ENCODE data around the gene RPLP1. TPM values are rescaled to one million over a fixed set of nuclear protein-coding genes. Genes with fewer than 3 reads are reported as not detected.

Gene RPLP1
- polyA plus RNA-seq, 1 of the 3 experiments (the other 2 are of a cell fraction): 1,792 TPM

DNA sequence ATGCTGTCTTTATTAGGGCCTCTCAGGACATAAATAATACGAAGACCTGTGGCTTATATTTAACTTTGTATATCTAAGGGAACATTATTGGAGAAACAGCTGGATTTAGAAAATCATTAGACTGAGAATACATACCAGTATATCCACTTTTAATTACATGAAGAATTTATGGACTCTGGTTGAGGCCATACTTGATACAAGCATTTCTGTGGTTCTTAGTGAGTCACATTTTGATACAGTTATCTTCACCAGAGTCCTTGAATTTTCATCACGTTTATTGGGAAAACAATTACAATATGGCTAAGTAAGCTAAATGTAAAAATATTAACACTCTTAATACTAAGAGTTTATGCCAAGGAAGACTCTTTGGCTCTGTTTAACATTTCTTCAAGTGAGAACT lies 28.6 kb upstream of the RPLP1 start (continued):
- TF ChIP-seq EZH2phosphoT487 (IDR thresholded peaks at IDR 0.05; ENCODE audit: borderline replicate concordance, low read depth) (no peak), TEAD4 (IDR thresholded peaks at IDR 0.05; ENCODE audit: borderline replicate concordance, insufficient read depth) (no peak), CHD2 (IDR thresholded peaks at IDR 0.05; ENCODE audit: low read length, partially characterized antibody) (no peak), RXRA (IDR thresholded peaks at IDR 0.05; ENCODE audit: borderline replicate concordance, low read depth) (no peak), TCF12 (IDR thresholded peaks at IDR 0.05) (no peak), SMC3 (IDR thresholded peaks at IDR 0.05; ENCODE audit: low read depth, low read length) (no peak), RCOR1 (IDR thresholded peaks at IDR 0.05; ENCODE audit: low read length) (no peak)
- TF ChIP-seq, protein P1, sequence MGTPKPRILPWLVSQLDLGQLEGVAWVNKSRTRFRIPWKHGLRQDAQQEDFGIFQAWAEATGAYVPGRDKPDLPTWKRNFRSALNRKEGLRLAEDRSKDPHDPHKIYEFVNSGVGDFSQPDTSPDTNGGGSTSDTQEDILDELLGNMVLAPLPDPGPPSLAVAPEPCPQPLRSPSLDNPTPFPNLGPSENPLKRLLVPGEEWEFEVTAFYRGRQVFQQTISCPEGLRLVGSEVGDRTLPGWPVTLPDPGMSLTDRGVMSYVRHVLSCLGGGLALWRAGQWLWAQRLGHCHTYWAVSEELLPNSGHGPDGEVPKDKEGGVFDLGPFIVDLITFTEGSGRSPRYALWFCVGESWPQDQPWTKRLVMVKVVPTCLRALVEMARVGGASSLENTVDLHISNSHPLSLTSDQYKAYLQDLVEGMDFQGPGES (IDR thresholded peaks at IDR 0.05; ENCODE audit: low read depth, low read length): no peak
- TF ChIP-seq, protein P2, sequence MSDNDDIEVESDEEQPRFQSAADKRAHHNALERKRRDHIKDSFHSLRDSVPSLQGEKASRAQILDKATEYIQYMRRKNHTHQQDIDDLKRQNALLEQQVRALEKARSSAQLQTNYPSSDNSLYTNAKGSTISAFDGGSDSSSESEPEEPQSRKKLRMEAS (IDR thresholded peaks at IDR 0.05; ENCODE audit: low read depth): no peak

DNA sequence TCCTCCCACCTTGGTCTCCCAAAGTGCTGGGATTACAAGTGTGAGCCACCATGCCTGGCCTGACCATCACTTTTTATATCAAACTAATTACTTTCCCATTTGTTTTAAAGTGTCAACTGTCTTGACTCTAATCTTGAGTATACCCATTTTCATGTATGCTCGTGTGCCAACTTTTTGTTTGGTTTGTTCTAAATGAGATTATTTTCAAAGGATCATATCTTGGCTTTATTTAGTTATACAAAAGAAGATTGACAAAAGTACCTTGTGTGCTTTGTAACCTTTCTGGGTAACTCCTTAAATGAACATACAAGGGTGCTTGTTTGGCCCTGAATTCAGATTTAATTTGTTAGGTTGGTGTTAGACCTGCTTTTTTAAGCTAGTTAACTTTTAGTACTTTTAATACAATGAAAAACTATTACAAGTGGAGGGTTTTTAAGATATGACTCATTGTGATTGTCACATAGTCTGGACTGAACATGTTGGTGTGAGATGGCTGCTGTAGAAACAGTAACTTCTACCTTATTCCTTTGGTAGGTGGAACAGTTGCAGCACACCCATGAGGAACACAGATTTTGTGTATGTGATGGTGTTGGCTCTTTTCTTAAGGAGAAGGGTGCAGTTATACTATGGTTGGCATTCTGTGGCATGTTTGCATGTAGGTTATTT lies 27.7 kb upstream of the RPLP1 start:
- no peaks in the 10 kb centered on the region for H3K9me3 ChIP-seq
- H3K4me2 ChIP-seq: no peak overlapping the region
- H4K20me1 ChIP-seq (ENCODE audit: insufficient read depth): no peaks in the 10 kb centered on the region
- no peaks in the 10 kb centered on the region for H3F3A ChIP-seq (replicated peaks; ENCODE audit: insufficient read depth)
- no peak overlapping the region for H3K4me3 ChIP-seq (ENCODE audit: low read depth in 2 of 2, low read length in 1 of 2)
- WGBS (ENCODE audit: low lambda C conversion rate): 97% methylated on average over 1 of the region's 1 CpG
- no peaks in the 10 kb centered on the region for H3K27me3 ChIP-seq (ENCODE audit: insufficient read depth)
- ChIA-PET POLR2A (no interaction called here), CTCF (interaction anchor here (0.6 to 2.0 kb wide), 2 partner anchors 8 to 30 kb away, joined by 3 to 6 read pairs; no protein-coding TSS in a partner anchor)
- peaks cover 45 to 56% of the 10 kb centered on the region in 2 experiments for H3K36me3 ChIP-seq (replicated peaks in 1 of 2; ENCODE audit: control insufficient read depth in 1 of 2, insufficient read depth in 2 of 2, low read length in 1 of 2)
- no peaks in the 10 kb centered on the region for H3K4me1 ChIP-seq (ENCODE audit: control insufficient read depth in 1 of 2, insufficient read depth in 2 of 2, low read depth in 1 of 2, low read length in 1 of 2)
- H2AFZ ChIP-seq (ENCODE audit: low read depth): no peak overlapping the region
- no peaks in the 10 kb centered on the region for H3K9me2 ChIP-seq
- TF ChIP-seq TAF1 (IDR thresholded peaks at IDR 0.05; ENCODE audit: borderline replicate concordance, low read depth, low read length) (no peak), NRF1 (IDR thresholded peaks at IDR 0.05; ENCODE audit: low read depth, low read length) (no peak), SMC3 (IDR thresholded peaks at IDR 0.05; ENCODE audit: low read depth, low read length) (no peak), MEF2A (IDR thresholded peaks at IDR 0.05; ENCODE audit: borderline replicate concordance, low read depth) (no peak), RXRA (IDR thresholded peaks at IDR 0.05; ENCODE audit: borderline replicate concordance, low read depth) (no peak)
- H3K9ac ChIP-seq: no peak overlapping the region
- H3K27ac ChIP-seq (ENCODE audit: low read depth in 2 of 2, low read length in 1 of 2): no peak overlapping the region
- no peak for DNase-seq
- H3K79me2 ChIP-seq (ENCODE audit: insufficient read depth): peaks cover 62% of the 10 kb centered on the region

DNA sequence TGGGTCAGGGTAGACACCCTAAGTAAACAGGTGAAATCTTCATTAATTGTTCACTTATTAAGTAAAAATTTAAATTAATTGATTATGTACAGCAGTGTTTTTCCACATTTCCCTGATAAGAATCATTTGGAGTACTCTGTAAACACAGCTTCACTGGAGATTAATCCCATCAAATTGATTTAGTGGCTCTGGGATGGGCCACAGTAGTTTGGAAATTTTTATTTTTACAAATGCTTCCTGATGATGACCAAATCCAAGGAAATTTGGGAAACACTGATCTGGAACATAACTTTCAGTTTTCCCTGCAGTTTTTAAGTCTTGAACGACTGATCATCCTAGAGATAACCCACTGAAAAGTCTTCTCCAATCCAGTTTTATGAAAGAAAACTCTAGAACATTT lies 18.8 kb upstream of the RPLP1 start:
- H3K9me3 ChIP-seq: no peaks in the 10 kb centered on the region
- H3K4me3 ChIP-seq (ENCODE audit: low read depth in 2 of 2, low read length in 1 of 2): no peak overlapping the region
- POLR2A ChIA-PET: no interaction called here
- no peaks in the 10 kb centered on the region for H3F3A ChIP-seq (replicated peaks; ENCODE audit: insufficient read depth)
- CTCF ChIA-PET: no interaction called here
- no peaks in the 10 kb centered on the region for H4K20me1 ChIP-seq (ENCODE audit: insufficient read depth)
- peaks cover 43 to 47% of the 10 kb centered on the region in 2 experiments for H3K36me3 ChIP-seq (replicated peaks in 1 of 2; ENCODE audit: control insufficient read depth in 1 of 2, insufficient read depth in 2 of 2, low read length in 1 of 2)
- no peak for DNase-seq
- no peaks in the 10 kb centered on the region for H3K4me1 ChIP-seq (ENCODE audit: control insufficient read depth in 1 of 2, insufficient read depth in 2 of 2, low read depth in 1 of 2, low read length in 1 of 2)
- no peak overlapping the region for H3K4me2 ChIP-seq
- no peaks in the 10 kb centered on the region for H3K9me2 ChIP-seq
- H3K27me3 ChIP-seq (ENCODE audit: insufficient read depth): no peaks in the 10 kb centered on the region
- H3K79me2 ChIP-seq (ENCODE audit: insufficient read depth): peaks cover 45% of the 10 kb centered on the region
- no peak overlapping the region for H2AFZ ChIP-seq (ENCODE audit: low read depth)
- no peak overlapping the region for H3K9ac ChIP-seq
- 87% methylated on average over 1 of the region's 1 CpG for WGBS (ENCODE audit: low lambda C conversion rate)
- H3K27ac ChIP-seq (ENCODE audit: low read depth in 2 of 2, low read length in 1 of 2): no peak overlapping the region
- TF ChIP-seq YY1 (IDR thresholded peaks at IDR 0.05; ENCODE audit: low read depth) (no peak), TEAD4 (IDR thresholded peaks at IDR 0.05; ENCODE audit: borderline replicate concordance, insufficient read depth) (no peak), GATA2 (CRISPR knock-in tag; IDR thresholded peaks at IDR 0.05) (no peak), FOXJ3 (CRISPR knock-in tag; IDR thresholded peaks at IDR 0.05) (no peak), FOXM1 (IDR thresholded peaks at IDR 0.05; ENCODE audit: low read depth) (no peak), RCOR1 (IDR thresholded peaks at IDR 0.05; ENCODE audit: low read length) (no peak), EP300 (IDR thresholded peaks at IDR 0.05; ENCODE audit: borderline replicate concordance in 1 of 2, low read depth in 1 of 2, low read length in 1 of 2) (no peak), ELF1 (IDR thresholded peaks at IDR 0.05) (no peak), FOSL2 (IDR thresholded peaks at IDR 0.05; ENCODE audit: borderline replicate concordance, low read depth) (no peak), MEF2A (IDR thresholded peaks at IDR 0.05; ENCODE audit: borderline replicate concordance, low read depth) (no peak)
- TF ChIP-seq, protein P3, sequence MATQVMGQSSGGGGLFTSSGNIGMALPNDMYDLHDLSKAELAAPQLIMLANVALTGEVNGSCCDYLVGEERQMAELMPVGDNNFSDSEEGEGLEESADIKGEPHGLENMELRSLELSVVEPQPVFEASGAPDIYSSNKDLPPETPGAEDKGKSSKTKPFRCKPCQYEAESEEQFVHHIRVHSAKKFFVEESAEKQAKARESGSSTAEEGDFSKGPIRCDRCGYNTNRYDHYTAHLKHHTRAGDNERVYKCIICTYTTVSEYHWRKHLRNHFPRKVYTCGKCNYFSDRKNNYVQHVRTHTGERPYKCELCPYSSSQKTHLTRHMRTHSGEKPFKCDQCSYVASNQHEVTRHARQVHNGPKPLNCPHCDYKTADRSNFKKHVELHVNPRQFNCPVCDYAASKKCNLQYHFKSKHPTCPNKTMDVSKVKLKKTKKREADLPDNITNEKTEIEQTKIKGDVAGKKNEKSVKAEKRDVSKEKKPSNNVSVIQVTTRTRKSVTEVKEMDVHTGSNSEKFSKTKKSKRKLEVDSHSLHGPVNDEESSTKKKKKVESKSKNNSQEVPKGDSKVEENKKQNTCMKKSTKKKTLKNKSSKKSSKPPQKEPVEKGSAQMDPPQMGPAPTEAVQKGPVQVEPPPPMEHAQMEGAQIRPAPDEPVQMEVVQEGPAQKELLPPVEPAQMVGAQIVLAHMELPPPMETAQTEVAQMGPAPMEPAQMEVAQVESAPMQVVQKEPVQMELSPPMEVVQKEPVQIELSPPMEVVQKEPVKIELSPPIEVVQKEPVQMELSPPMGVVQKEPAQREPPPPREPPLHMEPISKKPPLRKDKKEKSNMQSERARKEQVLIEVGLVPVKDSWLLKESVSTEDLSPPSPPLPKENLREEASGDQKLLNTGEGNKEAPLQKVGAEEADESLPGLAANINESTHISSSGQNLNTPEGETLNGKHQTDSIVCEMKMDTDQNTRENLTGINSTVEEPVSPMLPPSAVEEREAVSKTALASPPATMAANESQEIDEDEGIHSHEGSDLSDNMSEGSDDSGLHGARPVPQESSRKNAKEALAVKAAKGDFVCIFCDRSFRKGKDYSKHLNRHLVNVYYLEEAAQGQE (IDR thresholded peaks at IDR 0.05; ENCODE audit: low read depth, low read length): no peak
- TF ChIP-seq, protein P2 (IDR thresholded peaks at IDR 0.05; ENCODE audit: low read depth): no peak
